Muscle of back (tissue), 11 donors: Measurements from ENCODE around the gene FNDC11. TPM values are rescaled to one million over a fixed set of nuclear protein-coding genes. Genes with fewer than 3 reads are reported as not detected.

Experiments used
- DNase-seq, 3 donors: peaks; one replicate each; pipeline versions ENCODE4 v3.0.0 to v3.0.0-alpha.2; 2013
- polyA plus RNA-seq, 10 donors: library from polyadenylated mRNA; unstranded; fragments of 120-200 nt; gene quantifications; one replicate each; pipeline ENCODE4 v1.2.1, GENCODE V29; 2013; ENCODE audit not compliant: insufficient read length in 10 of 10

FNDC11 gene
- polyA plus RNA-seq, 10 donors = 0.12 to 0.36 (median 0.24) TPM; not detected in 3

- no peak for DNase-seq
These were observed 14.3 kb upstream of the FNDC11 start for GRCh38 chr20:63539441-63540370.

- no peak for DNase-seq
These were observed 13.4 kb upstream of the FNDC11 start for GRCh38 chr20:63540417-63541186.

GRCh38 chr20:63541371-63541770 is 12.6 kb upstream of the FNDC11 start:
- no peak for DNase-seq

GRCh38 chr20:63542031-63542559 is 11.9 kb upstream of the FNDC11 start:
- DNase-seq = no peak

GRCh38 chr20:63542696-63543095 is 11.3 kb upstream of the FNDC11 start:
- no peak for DNase-seq

- no peak for DNase-seq
These were observed 10.8 kb upstream of the FNDC11 start for GRCh38 chr20:63543131-63543530.

- no peak for DNase-seq
These were observed 10.2 kb upstream of the FNDC11 start for GRCh38 chr20:63543733-63544132.

- no peak for DNase-seq
These were observed 9.6 kb upstream of the FNDC11 start for GRCh38 chr20:63544241-63544957.

- DNase-seq = no peak
These were observed 8.9 kb upstream of the FNDC11 start for GRCh38 chr20:63544958-63545516.

GRCh38 chr20:63545814-63546213 is 8.1 kb upstream of the FNDC11 start:
- DNase-seq = no peak

GRCh38 chr20:63546256-63546955 is 7.6 kb upstream of the FNDC11 start:
- DNase-seq = no peak

GRCh38 chr20:63546956-63547724 is 6.8 kb upstream of the FNDC11 start:
- no peak for DNase-seq

GRCh38 chr20:63547725-63548480 is 6.1 kb upstream of the FNDC11 start, which contains the start of gene SRMS:
SRMS (minus strand) TSS chr20:63547749; CDS start chr20:63547463, 286 bp downstream.
- no peak for DNase-seq

GRCh38 chr20:63548542-63548941 is 5.4 kb upstream of the FNDC11 start:
- DNase-seq = no peak

GRCh38 chr20:63549019-63549418 is 4.9 kb upstream of the FNDC11 start:
- no peak for DNase-seq

- DNase-seq = no peak
These were observed 4.2 kb upstream of the FNDC11 start for GRCh38 chr20:63549679-63550282.

GRCh38 chr20:63551068-63551467 is 2.9 kb upstream of the FNDC11 start:
- no peak for DNase-seq

GRCh38 chr20:63552481-63553249 is 1.3 kb upstream of the FNDC11 start:
- no peak for DNase-seq
